Activated B cell treated with CpG ODN at 0.5 μM for 24 hours (primary cell): ENCODE results near the gene DUSP5. TPM values are rescaled to one million over a fixed set of nuclear protein-coding genes. Genes with fewer than 3 reads are reported as not detected.

Source experiments
- ATAC-seq: fragments of 200-7000 bp; cut with Tn5 transposase; one replicate; pipeline ENCODE4 v1.10.0; 2021; ENCODE audit warnings: low read depth, mild to moderate bottlenecking, moderate library complexity
- CTCF ChIA-PET: fragments of 350-600 bp; sonication (Branson Sonifier 250); formaldehyde crosslinking; loops from one replicate; lab custom pipeline; 2021; ENCODE audit warnings: antibody characterized with exemption; lab: Charles Lee
- POLR2A ChIA-PET: fragments of 350-600 bp; sonication (Branson Sonifier 250); formaldehyde crosslinking; loops from one replicate; lab custom pipeline; 2021; ENCODE audit warnings: antibody characterized with exemption; lab: Charles Lee
- DNase-seq: peaks from one replicate; pipeline ENCODE4 v3.0.0; 2022
- H3K27ac Mint-ChIP-seq: one replicate; pipeline ENCODE4 v1.8.0; 2020; ENCODE audit warnings: mixed read lengths
- H3K27me3 Mint-ChIP-seq: one replicate; pipeline ENCODE4 v1.8.0; 2021; ENCODE audit warnings: mixed read lengths
- H3K36me3 Mint-ChIP-seq: one replicate; pipeline ENCODE4 v1.8.0; 2021; ENCODE audit warnings: low read depth, mixed read lengths
- H3K4me1 Mint-ChIP-seq: one replicate; pipeline ENCODE4 v1.8.0; 2021; ENCODE audit warnings: mixed read lengths
- H3K4me3 Mint-ChIP-seq: one replicate; pipeline ENCODE4 v1.8.0; 2020; ENCODE audit warnings: mild to moderate bottlenecking, mixed read lengths
- H3K9me3 Mint-ChIP-seq: one replicate; pipeline ENCODE4 v1.8.0; 2020; ENCODE audit warnings: mixed read lengths
- intact Hi-C: fragments of 100-400 bp; cut with micrococcal nuclease; formaldehyde crosslinking; loops from one replicate; pipeline ENCODE4 v1.15.1; 2024
- total RNA-seq: library from RNA; stranded (reverse); gene quantifications from 2 replicates; pipeline ENCODE4 v1.2.3, GENCODE V29; 2022
- TF ChIP-seq, protein P1 (sequence below): fragments of 200-600 bp; IDR thresholded peaks from one replicate; pipeline ENCODE4 v1.8.0; 2022; ENCODE audit warnings: antibody characterized with exemption, mild to moderate bottlenecking

Gene DUSP5, protein sequence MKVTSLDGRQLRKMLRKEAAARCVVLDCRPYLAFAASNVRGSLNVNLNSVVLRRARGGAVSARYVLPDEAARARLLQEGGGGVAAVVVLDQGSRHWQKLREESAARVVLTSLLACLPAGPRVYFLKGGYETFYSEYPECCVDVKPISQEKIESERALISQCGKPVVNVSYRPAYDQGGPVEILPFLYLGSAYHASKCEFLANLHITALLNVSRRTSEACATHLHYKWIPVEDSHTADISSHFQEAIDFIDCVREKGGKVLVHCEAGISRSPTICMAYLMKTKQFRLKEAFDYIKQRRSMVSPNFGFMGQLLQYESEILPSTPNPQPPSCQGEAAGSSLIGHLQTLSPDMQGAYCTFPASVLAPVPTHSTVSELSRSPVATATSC
- total RNA-seq: 26.1 and 28.6 TPM in 2 replicates

DNA sequence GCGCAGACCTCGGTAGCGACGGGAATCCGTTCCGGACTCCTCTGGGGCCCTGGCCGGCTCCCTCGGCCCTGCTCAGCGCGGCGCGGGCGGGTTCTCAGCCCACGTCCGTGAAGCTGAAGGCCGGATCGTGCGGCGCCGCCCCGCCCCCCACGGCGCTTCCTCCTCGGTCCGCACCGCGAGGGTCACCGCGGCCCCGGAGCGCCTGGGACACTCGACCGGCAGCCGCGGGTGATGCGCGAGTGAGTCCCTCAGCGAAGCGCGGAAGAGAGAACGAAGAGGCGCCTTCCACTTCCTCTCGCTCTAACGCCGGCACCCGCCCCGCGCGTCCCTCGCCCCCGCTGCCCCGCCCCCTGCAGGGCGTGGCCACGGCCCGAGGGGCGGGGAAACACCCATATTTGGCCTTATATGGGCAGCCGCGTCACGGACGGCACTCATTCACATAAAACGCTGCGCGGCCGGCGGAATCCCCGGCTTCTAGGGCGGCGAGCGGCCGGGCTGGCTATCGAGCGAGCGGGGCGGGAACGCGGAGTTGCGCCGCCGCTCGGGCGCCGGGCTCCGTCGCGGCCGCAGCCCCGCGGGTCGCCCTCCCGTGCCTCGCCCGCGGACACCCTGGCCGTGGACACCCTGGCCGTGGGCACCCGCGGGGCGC, at the start of gene DUSP5:
DUSP5 (plus strand) TSS at position 470 of the 649 bp plus-strand sequence. CDS start 215 bp downstream, outside the sequence.
- H3K27me3 Mint-ChIP-seq: peaks cover 3% of the 10 kb centered on the region
- TF ChIP-seq, protein P1, sequence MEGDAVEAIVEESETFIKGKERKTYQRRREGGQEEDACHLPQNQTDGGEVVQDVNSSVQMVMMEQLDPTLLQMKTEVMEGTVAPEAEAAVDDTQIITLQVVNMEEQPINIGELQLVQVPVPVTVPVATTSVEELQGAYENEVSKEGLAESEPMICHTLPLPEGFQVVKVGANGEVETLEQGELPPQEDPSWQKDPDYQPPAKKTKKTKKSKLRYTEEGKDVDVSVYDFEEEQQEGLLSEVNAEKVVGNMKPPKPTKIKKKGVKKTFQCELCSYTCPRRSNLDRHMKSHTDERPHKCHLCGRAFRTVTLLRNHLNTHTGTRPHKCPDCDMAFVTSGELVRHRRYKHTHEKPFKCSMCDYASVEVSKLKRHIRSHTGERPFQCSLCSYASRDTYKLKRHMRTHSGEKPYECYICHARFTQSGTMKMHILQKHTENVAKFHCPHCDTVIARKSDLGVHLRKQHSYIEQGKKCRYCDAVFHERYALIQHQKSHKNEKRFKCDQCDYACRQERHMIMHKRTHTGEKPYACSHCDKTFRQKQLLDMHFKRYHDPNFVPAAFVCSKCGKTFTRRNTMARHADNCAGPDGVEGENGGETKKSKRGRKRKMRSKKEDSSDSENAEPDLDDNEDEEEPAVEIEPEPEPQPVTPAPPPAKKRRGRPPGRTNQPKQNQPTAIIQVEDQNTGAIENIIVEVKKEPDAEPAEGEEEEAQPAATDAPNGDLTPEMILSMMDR: no peak
- peak within 1 kb of the TSS; percentile 90 for H3K4me3 Mint-ChIP-seq
- ChIA-PET CTCF (interaction anchor here (1.4 to 4.3 kb wide), 3 partner anchors 142 to 191 kb away, joined by 3 to 39 read pairs (median 4); no protein-coding TSS in a partner anchor), POLR2A (interaction anchor here (0.8 to 9.7 kb wide), 11 partner anchors 9 to 192 kb away, joined by 3 to 231 read pairs (median 7); partner anchors contain the start of gene SMNDC1)
- ATAC-seq (peak; percentile 87), DNase-seq (peak; percentile 99)
- peaks cover 66% of the 10 kb centered on the region for H3K4me1 Mint-ChIP-seq
- peaks cover 13% of the 10 kb centered on the region for H3K36me3 Mint-ChIP-seq
- H3K27ac Mint-ChIP-seq: peak within 1 kb of the TSS; percentile 77
- intact Hi-C loops: loop anchor here (1.0 to 2.0 kb wide), 10 partner anchors 39 to 490 kb away; partner anchors contain the start of genes ADD3, BBIP1 and SHOC2
- H3K9me3 Mint-ChIP-seq: no peaks in the 10 kb centered on the region

DNA sequence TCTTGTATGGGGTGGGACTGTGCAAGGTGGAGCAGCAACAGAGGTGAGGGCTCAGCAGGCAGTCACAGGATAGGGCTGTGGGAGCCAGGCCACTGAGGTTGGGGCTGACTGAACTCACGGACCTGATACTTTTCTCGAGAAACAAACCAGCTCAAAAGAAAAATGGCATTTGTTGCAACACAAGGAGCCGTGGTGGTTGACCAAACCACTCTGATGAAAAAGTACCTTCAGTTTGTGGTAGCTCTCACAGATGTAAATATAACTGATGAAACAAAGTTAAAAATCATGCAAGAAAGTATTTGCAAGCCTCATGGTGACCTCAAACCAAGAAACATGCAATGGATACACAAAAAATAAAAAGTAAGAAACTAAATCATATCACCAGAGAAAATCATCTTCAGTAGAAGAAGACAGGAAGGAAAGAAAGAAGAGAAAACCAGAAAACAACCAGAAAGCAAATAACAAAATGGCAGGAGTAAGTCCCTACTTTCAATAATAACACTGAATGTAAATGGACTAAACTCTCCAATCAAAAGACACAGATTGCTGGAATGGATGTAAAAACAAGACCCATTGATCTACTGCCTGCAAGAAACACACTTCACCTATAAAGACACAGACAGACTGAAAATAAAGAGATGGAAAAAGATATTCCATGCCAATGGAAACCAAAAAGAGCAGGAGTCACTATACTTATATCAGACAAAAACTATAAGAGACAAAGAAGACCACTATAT, 48.9 kb upstream of the DUSP5 start:
- H3K27me3 Mint-ChIP-seq: no peaks in the 10 kb centered on the region
- H3K9me3 Mint-ChIP-seq: no peaks in the 10 kb centered on the region
- H3K4me1 Mint-ChIP-seq: no peaks in the 10 kb centered on the region
- no peak overlapping the region for H3K27ac Mint-ChIP-seq
- ATAC-seq (no peak), DNase-seq (no peak)
- ChIA-PET CTCF (interaction anchor here (0.7 kb wide), 1 partner anchor 13 kb away, joined by 3 read pairs; no protein-coding TSS in a partner anchor), POLR2A (interaction anchor here (1.0 kb wide), 1 partner anchor 13 kb away, joined by 3 read pairs; no protein-coding TSS in a partner anchor)
- intact Hi-C loops: no loop called here
- H3K4me3 Mint-ChIP-seq: no peak overlapping the region
- TF ChIP-seq, protein P1: no peak
- H3K36me3 Mint-ChIP-seq: no peaks in the 10 kb centered on the region

DNA sequence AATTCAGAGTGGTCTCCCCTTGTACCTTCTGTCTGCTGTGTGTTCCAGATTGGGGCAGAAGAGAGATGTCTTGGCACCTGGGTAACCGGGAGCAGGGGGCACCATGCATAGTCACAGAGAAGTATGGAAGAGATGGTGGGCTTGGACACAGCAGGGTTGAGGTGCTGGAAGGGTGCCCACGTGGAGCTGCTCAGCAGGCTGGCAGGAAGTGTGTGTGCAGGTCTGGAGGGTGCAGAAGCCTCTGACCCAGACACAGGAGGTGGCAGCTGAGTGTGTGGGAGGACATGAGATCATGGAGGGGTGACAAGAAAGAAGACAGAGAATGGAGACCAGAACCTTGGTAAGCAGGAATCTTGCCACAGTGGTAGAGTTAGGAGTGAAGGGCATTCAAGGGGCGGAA, 42.3 kb upstream of the DUSP5 start:
- Mint-ChIP-seq H3K27me3 (no peaks in the 10 kb centered on the region), H3K4me1 (peaks cover 54% of the 10 kb centered on the region), H3K4me3 (peak overlapping the region; percentile 3), H3K9me3 (no peaks in the 10 kb centered on the region), H3K36me3 (no peaks in the 10 kb centered on the region), H3K27ac (no peak overlapping the region)
- ChIA-PET POLR2A (interaction anchor here (0.9 to 6.5 kb wide), 3 partner anchors 11 to 100 kb away, joined by 3 to 67 read pairs (median 3); no protein-coding TSS in a partner anchor), CTCF (interaction anchor here (0.9 to 2.0 kb wide), 2 partner anchors 98 to 101 kb away, joined by 3 to 6 read pairs; no protein-coding TSS in a partner anchor)
- ATAC-seq (no peak), DNase-seq (no peak)
- intact Hi-C loops: no loop called here
- TF ChIP-seq, protein P1: no peak

DNA sequence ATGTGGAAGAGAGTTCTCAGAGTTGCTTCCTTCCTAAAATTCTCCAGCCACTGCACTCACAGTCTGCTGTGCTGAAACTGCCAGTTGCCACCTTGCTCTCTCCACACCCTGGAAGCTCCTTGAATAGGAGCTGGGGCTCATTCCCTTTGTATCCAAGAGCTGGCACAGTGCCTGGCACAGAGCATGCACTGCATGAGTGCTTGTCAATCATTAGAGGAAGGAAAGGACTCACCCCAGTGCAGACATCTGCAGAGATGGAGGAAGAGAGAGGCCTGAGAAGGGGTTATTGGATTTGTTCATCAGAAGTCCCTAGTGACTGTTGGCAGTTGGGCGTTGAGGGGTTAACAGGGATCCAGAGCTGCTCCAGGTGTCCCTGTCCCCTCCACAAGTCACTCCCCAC, 41.7 kb upstream of the DUSP5 start:
- CTCF ChIA-PET: interaction anchor here (0.9 to 2.0 kb wide), 2 partner anchors 99 to 102 kb away, joined by 3 to 6 read pairs; no protein-coding TSS in a partner anchor
- TF ChIP-seq, protein P1: no peak
- no peak for DNase-seq
- Mint-ChIP-seq H3K27ac (peak overlapping the region; percentile 16), H3K36me3 (no peaks in the 10 kb centered on the region), H3K27me3 (no peaks in the 10 kb centered on the region), H3K9me3 (no peaks in the 10 kb centered on the region), H3K4me1 (peaks cover 60% of the 10 kb centered on the region), H3K4me3 (no peak overlapping the region)
- intact Hi-C loops: loop anchor here (2.0 kb wide), 1 partner anchor 15 kb away; no protein-coding TSS in a partner anchor
- no peak for ATAC-seq
- POLR2A ChIA-PET: interaction anchor here (0.9 to 6.5 kb wide), 3 partner anchors 12 to 100 kb away, joined by 3 to 67 read pairs (median 3); no protein-coding TSS in a partner anchor
